Stimulated activated naive CD8-positive, alpha-beta T cell treated with anti-CD3 and anti-CD28 coated beads, Interleukin-15, amount 100 ng/mL, for 72 hours (primary cell): ENCODE results near the gene PSMB10.

Source experiments
- ATAC-seq: fragments of 150-1000 bp; cut with Tn5 transposase; 2 replicates; pipeline ENCODE4 v1.10.0; 2021; ENCODE audit warnings: mild to moderate bottlenecking, moderate library complexity
- DNase-seq, 2 donors: peaks; one replicate each; pipeline ENCODE4 v3.0.0; 2021 to 2022
- H3K27ac Mint-ChIP-seq, 2 donors: one replicate each; pipeline ENCODE4 v1.8.0; 2022; ENCODE audit warnings: mild to moderate bottlenecking in 2 of 2, mixed read lengths in 2 of 2, moderate library complexity in 2 of 2
- H3K27me3 Mint-ChIP-seq: one replicate; pipeline ENCODE4 v1.8.0; 2022; ENCODE audit warnings: mixed read lengths
- H3K4me1 Mint-ChIP-seq: one replicate; pipeline ENCODE4 v1.8.0; 2022; ENCODE audit warnings: mild to moderate bottlenecking, mixed read lengths
- H3K4me3 Mint-ChIP-seq, 2 donors: one replicate each; pipeline ENCODE4 v1.8.0; 2022; ENCODE audit warnings: mild to moderate bottlenecking in 2 of 2, mixed read lengths in 2 of 2, moderate library complexity in 1 of 2
- H3K9me3 Mint-ChIP-seq, 2 donors: one replicate each; pipeline ENCODE4 v1.8.0; 2022; ENCODE audit warnings: mixed read lengths in 2 of 2

Gene PSMB10

DNA sequence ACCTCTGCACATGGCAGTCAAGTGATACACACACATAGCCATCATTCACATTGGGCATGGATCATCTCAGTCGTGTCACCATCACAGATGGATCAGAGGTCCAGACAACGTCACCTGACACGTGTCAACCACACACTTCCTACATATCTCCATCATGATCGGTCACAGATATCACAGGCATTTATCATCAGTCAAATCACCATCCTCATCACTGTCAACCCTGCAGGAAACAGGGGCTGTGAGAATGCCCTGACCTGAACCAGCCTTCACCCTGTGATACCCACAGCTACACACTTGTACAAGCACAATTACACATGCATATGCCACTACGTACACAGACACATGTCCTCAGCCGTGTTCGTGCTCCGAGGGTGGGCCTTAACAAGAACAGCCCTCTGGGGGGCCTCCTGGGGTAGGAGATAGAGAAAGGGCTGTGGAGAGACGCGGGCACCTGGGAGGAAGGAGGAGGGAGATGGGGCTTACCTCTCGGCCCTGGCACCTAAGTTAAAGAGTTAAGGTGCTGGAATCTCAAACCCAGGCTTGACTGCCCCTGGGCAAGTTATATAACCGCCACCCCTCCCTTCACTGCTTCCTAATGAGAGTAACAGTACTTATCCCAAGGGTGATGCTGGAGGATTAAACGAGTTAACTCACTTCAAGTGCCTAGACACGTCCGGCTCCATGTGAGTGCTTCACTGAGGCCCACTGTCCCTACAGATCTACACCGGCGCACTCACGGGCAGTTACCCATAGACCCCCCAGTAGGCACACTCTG, 30.7 kb upstream of the PSMB10 start:
- H3K27me3 Mint-ChIP-seq, result no peaks in the 10 kb centered on the region
- peak overlapping the region; percentile 97 to 98 for H3K27ac Mint-ChIP-seq
- no peaks in the 10 kb centered on the region for H3K9me3 Mint-ChIP-seq
- H3K4me3 Mint-ChIP-seq, result peak overlapping the region; percentile 99
- ATAC-seq (peak; percentile 21), DNase-seq (peak; percentile 36 to 38)
- H3K4me1 Mint-ChIP-seq, result peaks cover 32% of the 10 kb centered on the region

DNA sequence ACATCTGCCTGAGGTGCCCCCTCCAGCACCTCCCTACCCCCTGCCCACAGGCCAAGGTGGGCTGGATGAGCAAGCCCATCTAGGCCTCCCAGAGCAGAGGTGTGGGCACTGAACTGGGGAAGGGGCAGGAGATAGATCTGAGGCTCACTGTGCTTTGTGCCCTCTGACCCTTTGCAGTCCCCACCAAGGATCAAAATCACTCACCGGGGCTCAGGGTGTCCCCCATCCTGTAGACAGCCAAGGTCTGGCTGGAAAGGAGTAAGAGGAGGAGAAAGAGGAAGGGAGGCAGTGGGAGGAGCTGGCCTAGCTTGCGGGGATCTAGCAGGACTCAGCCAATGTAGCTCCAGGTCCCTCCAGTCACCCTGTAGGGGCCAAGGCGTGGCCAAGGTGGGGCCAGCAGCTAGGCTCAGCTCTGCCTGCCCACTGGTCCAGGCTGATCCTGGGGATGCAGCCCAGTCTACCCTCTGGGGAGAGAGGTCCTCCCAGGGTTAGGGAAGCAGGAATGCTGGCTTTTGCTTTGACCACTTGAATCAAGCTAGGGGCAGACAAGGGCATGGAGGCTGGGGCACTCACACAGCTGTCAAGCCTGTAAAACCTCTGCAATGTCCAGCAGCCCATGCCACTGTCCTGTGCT, 30.0 kb upstream of the PSMB10 start:
- no peak for DNase-seq
- peaks cover 32% of the 10 kb centered on the region for H3K4me1 Mint-ChIP-seq
- H3K27me3 Mint-ChIP-seq, result no peaks in the 10 kb centered on the region
- H3K27ac Mint-ChIP-seq, result no peak overlapping the region
- H3K4me3 Mint-ChIP-seq, result peak overlapping the region; percentile 99
- no peak for ATAC-seq
- no peaks in the 10 kb centered on the region for H3K9me3 Mint-ChIP-seq

DNA sequence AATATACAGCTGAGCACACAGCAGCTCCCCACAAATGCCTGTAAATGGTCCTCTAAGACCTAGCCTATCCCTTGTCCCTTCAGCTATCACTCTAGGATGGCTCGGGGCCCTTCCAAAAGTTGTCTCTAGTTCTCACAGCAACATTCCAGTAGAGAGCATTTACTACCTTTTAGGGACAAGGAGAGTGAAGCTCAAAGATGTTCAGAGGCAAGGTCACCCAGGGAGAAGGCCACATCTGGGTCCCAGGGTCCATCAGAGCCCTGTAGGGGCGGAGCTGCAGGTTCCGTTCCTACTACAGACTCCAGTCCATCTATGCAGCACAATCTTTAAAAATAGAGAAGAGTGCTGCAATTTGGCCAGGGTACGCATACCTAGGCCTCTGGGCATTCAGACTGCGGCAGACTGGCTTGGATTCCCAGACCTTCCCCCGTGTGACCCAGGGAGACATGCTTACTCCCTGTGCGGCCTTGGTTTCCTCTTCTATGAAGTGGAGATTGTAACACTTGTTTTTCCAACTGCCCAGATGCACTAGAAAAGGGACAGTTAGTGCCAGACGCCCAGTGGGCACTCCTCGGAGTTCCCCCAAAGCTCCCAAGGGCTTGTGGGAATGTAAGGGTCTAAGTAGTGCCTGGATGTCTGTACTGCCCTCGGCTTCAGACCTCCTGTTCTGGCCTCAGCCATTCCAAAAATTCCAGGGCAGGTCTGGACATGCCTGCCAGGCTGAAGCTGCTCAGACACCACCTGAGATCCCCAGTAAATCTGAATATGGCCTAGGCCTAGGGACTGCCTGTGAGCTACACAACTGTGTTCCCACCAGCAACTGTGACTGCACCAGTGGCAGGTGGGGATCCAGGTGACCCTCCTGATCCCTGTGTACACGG, 29.3 kb upstream of the PSMB10 start:
- no peaks in the 10 kb centered on the region for H3K27me3 Mint-ChIP-seq
- no peaks in the 10 kb centered on the region for H3K9me3 Mint-ChIP-seq
- ATAC-seq (no peak), DNase-seq (no peak)
- peak overlapping the region; percentile 28 to 69 for H3K27ac Mint-ChIP-seq
- H3K4me3 Mint-ChIP-seq, result no peak overlapping the region
- peaks cover 32% of the 10 kb centered on the region for H3K4me1 Mint-ChIP-seq

DNA sequence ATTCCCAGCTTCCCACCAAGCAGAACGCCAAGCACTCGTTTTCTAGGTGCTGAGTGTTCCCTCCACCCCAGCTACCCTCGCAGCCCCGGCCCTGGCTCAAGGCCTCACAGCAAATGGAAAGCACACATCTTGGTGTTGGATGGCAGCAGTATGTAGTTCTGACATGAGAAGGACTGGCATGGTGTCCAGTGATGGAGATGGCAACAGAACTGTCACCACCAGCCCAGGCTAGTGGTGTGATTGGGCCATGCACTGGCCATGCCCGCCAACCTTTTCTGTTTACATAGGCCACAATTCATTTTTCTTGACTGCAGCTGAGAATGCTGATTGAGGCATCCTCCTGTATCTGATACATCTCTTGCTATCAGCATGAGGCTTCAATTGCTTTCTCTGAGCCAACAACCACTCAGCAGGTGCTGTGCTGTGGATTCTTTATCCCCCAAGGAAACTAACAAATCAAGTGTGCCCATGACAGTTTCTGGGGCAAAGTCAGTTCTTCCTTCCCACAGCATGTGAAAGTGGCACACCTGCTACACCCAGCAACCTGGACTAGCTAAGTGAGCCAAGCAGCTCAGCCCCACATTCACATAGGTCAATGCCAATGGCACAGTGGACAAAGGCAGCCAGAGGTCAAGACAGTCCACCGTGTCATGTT, 28.0 kb upstream of the PSMB10 start:
- H3K27ac Mint-ChIP-seq, result no peak overlapping the region
- peaks cover 27% of the 10 kb centered on the region for H3K4me1 Mint-ChIP-seq
- H3K4me3 Mint-ChIP-seq, result no peak overlapping the region
- no peak for ATAC-seq
- H3K27me3 Mint-ChIP-seq, result no peaks in the 10 kb centered on the region
- H3K9me3 Mint-ChIP-seq, result no peaks in the 10 kb centered on the region
- DNase-seq, result no peak

DNA sequence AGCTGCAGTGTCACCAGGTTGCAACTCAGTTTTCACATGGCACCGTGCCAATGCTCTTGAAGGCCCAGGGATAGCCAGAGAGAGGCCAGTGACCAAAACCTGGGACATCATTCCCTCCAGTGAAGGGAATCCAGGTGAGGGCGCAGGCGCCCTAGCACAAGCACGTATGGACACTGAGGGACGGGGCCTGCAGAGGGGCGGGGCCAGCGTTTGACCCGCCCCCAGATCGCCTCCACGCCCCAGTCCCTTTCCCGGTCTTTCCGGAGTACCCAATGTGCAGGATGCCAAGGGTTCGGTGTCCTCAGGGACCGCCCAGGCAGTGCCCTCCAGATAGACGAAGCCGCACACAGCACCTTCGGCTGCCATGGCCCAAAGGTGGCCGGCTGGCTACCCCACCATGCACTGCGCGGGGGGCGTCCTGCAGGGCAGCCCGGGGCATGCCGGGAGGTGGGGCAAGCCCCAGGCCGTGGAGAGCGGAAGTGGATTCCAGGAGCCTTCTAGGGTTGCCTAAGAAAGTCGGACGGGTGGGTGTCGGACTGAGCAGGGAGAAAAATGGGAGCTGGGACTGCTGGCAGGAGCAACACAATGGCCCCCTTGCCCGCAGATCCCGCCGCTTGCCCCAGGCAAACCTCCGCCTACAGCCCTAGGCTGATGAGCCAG, 27.1 kb upstream of the PSMB10 start:
- Mint-ChIP-seq H3K4me3 (no peak overlapping the region), H3K9me3 (no peaks in the 10 kb centered on the region), H3K4me1 (peaks cover 20% of the 10 kb centered on the region), H3K27ac (no peak overlapping the region), H3K27me3 (no peaks in the 10 kb centered on the region)
- no peak for DNase-seq
- no peak for ATAC-seq

DNA sequence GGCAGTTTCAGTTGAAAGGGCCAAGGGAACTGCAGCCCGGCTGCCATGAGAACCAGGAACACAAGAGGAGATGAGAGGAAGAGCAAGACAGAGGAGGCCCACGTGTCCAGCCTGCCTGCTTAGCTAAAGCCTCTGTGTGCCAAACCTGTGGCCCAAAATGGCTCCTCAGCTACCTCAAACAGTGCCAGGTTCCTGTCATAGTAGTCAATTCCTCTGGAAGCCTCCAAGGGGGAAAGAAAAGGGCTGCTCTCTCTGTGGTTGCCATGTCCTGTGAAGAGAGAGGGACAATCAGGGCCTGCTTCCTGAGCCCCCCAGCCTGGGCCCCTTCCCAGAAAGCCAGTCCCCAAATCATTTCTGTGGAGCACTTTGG, 26.6 kb upstream of the PSMB10 start:
- no peaks in the 10 kb centered on the region for H3K9me3 Mint-ChIP-seq

DNA sequence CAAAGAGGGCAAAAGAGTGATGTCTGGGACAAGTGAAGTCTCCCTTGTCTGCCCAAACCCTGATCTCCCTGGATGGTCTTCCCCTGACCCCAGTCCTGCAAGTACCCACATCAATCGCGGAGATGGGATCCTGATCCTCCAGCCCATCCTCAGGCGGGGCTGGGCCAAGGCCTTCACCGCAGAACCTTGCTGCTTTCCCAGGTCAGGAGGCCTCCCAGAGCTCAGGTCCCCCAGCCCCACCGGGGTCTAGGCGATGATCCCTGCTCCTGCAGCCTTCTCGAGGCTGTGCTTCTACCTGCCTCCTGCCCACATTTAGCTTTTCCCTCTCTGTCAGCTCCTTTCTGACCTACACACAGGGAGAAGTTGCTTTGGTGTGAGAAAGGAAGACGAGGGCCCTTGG, 25.5 kb upstream of the PSMB10 start:
- no peak for DNase-seq
- H3K4me3 Mint-ChIP-seq, result no peak overlapping the region
- ATAC-seq, result no peak
- H3K9me3 Mint-ChIP-seq, result no peaks in the 10 kb centered on the region
- H3K27ac Mint-ChIP-seq, result no peak overlapping the region
- H3K27me3 Mint-ChIP-seq, result no peaks in the 10 kb centered on the region
- H3K4me1 Mint-ChIP-seq, result peaks cover 15% of the 10 kb centered on the region

More for the DNA sequence above, 26.6 kb upstream of the PSMB10 start:
- Mint-ChIP-seq H3K27ac (no peak overlapping the region), H3K4me3 (no peak overlapping the region), H3K27me3 (no peaks in the 10 kb centered on the region), H3K4me1 (peaks cover 20% of the 10 kb centered on the region)
- ATAC-seq (no peak), DNase-seq (no peak)

DNA sequence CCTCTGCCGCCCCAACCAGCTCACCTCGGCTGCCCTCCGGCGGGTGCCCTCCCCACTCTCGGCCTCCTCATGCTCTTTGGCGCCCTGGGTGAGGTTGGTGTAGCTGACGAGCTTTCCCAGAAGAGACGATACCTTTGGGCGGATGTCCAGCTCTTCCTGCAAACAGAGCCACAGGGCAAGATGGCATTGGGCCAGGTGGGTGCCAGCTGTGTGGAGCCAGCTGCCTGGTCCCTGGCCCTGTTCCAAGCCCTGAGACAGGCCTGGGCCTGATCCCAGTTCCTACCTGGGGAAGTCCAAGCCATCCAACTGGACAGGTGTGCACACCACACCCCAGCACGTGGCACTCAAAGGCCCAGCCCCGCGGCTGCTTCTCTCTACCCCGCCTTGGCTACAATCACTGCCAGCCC, 24.9 kb upstream of the PSMB10 start:
- DNase-seq (no peak), ATAC-seq (no peak)
- Mint-ChIP-seq H3K27ac (no peak overlapping the region), H3K9me3 (no peaks in the 10 kb centered on the region), H3K4me3 (no peak overlapping the region), H3K27me3 (no peaks in the 10 kb centered on the region), H3K4me1 (peaks cover 9% of the 10 kb centered on the region)

DNA sequence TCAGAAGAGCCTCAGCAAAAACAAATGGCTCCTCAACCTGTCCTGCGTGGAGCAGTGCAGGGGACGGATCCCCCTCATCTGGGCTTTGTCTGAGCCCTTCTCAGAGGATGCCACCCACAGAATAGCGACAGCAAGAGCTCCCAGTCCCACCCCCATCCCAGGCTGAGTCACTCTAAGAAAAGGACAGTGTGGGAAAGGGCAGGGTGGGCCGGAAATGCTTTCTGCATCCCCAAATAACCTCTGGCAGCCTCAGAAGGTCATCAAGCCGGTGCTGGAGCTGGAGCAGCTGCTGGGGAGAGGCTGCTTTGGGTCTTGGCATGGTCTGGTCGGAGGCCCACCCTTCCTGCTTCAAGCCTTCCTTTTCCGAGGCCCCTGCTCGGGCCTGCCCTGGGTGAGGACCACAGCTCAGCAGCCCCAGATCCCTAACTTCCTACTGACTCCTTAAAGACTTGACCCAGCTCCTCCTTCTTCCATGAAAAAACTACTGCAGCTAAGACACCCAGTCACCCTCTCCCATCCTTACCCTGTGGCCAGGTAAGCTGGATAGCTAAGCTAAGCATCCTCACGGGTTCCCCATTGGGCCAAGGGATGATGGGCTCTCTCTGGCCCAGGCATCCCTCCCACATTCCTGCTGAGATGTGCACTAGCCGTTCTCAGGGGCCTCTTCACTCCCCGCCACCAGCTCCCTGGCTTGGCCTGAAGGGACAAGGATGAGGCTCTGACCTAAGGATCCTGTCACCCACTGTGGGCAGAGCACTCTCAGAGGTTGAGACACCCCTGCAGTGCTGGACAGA, 23.1 kb upstream of the PSMB10 start:
- Mint-ChIP-seq H3K27ac (peak overlapping the region in 1 of 2 donors; percentile 65), H3K4me1 (peaks cover 5% of the 10 kb centered on the region), H3K27me3 (no peaks in the 10 kb centered on the region), H3K4me3 (no peak overlapping the region), H3K9me3 (no peaks in the 10 kb centered on the region)
- no peak for DNase-seq
- no peak for ATAC-seq

DNA sequence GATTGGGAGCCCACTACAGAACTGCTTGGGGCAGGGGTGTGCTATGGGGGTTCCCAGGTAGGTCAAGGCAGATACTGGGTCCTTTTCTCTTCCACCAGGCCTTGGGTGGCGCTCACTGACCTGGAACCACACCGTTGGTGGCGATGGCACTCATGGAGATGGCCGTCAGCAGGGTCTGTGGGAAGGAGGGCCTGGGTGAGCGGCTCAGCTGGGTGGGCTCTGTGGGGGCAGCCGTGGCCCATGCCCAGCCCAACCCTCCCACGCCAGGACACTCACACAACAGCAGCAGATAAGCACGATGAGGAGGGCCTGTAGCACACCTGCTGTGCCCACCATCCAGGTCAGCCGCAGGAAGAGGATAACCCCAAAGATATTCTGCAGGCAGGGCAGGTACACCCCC, 21.0 kb upstream of the PSMB10 start:
- H3K4me1 Mint-ChIP-seq, result no peaks in the 10 kb centered on the region

DNA sequence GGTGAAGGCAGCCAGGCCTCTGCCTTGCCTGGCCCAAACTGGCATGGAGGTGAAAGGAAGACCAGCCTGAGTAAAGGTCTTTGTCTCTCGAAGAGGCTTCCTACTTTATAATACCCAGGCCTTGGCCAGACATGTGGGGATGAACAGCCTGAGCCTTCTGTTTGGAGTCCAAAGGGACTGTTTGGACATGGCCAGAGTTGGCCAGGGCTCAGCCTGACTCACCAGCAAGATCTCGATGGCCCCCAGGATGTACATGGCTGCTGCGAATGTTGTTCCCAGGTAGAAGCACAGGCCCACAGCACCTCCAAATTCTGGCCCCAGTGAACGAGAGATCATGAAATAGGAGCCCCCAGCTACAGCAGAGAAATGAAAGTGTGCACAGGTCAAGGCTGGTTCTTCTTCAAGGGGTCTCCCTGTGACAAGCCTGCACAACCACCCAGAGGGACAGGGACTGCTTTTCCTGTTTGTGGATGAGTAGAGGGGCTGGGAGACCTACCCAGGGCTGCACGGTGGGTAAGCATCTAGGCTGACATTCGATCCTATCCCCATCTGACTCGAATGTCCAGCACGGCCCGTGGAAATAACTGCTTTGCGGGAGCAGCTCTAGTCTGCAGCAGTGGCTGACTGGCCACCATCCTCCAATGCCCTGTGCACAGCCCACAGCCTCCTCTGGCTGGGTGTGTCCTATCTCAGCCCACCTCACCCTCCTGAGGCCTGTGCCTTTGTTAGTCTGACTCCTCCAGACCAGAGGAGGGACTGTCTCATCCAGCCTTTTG, 18.0 kb upstream of the PSMB10 start:
- no peak for ATAC-seq

More for the DNA sequence above, 21.0 kb upstream of the PSMB10 start:
- DNase-seq, result no peak
- H3K9me3 Mint-ChIP-seq, result no peaks in the 10 kb centered on the region
- H3K27ac Mint-ChIP-seq, result no peak overlapping the region
- H3K27me3 Mint-ChIP-seq, result no peaks in the 10 kb centered on the region
- ATAC-seq, result no peak
- no peak overlapping the region for H3K4me3 Mint-ChIP-seq

DNA sequence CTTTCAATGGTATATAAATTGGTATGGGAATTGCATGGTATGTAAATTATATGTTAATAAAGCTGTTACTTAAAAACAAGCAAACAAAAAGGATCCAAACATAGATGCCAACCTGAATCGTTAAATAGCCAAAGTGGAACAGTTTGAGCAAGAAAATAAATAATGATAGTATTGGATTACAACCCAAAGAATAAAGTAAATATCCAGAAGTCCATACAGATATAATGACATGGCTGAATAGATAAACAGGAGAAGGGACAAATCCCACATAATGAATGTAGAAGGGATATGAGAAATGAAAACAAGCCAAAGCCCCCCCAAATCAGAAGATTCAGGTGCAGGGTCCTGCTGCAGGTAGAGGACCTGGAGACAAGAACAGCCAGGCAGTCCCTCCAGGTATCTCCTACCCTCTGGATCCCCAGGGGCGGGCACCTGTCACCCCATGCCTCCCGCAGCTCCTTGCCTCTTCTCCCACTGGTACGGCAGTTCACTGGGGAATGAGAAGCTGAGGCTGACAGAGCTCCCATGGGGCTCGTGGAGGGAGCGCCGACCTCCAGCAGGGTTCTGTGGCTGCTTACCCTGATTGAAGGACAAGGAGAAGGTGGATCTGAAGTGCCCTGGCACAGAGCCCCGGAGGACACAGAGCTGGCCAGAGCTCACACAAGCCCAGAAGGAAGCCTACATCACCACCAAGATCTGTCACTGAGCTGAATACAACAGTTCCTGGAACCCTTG, 17.2 kb upstream of the PSMB10 start:
- ATAC-seq (no peak), DNase-seq (no peak)
- Mint-ChIP-seq H3K4me1 (no peaks in the 10 kb centered on the region), H3K27ac (peak overlapping the region in 1 of 2 donors; percentile 61), H3K9me3 (no peaks in the 10 kb centered on the region), H3K27me3 (no peaks in the 10 kb centered on the region), H3K4me3 (no peak overlapping the region)

More for the DNA sequence above, 18.0 kb upstream of the PSMB10 start:
- H3K9me3 Mint-ChIP-seq, result no peaks in the 10 kb centered on the region
- H3K27ac Mint-ChIP-seq, result no peak overlapping the region
- no peaks in the 10 kb centered on the region for H3K4me1 Mint-ChIP-seq
- H3K4me3 Mint-ChIP-seq, result no peak overlapping the region
- no peaks in the 10 kb centered on the region for H3K27me3 Mint-ChIP-seq
- DNase-seq, result no peak

DNA sequence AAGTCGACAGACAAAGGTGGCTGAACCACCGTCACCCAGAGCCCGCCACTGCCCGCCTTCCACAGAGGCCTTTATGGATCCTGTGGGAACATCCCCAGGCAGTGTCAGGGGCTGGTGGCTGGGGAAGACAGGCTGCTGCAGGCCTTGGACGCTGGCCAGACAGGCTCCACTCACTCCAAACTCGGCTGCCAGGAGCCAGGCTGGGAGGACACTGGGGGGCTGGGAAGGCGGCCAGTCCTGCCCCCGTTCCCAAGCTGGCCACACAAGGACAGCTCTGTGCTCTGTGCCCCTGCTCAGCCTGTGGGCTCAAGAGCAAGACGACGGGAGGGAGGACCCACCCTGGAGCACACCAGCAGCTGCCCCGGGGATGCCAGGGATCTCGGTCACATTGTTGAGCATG, 14.8 kb upstream of the PSMB10 start:
- Mint-ChIP-seq H3K27me3 (no peaks in the 10 kb centered on the region), H3K4me3 (no peak overlapping the region), H3K9me3 (no peaks in the 10 kb centered on the region), H3K4me1 (no peaks in the 10 kb centered on the region), H3K27ac (no peak overlapping the region)
- DNase-seq (no peak), ATAC-seq (no peak)
